ENCODE data around the gene FAM107B.
"Not testable (repeated sequence)": the region's sequence is repeated elsewhere in the genome, so short reads cannot be mapped to it uniquely, and the experiment has no call there.

Gene FAM107B

DNA sequence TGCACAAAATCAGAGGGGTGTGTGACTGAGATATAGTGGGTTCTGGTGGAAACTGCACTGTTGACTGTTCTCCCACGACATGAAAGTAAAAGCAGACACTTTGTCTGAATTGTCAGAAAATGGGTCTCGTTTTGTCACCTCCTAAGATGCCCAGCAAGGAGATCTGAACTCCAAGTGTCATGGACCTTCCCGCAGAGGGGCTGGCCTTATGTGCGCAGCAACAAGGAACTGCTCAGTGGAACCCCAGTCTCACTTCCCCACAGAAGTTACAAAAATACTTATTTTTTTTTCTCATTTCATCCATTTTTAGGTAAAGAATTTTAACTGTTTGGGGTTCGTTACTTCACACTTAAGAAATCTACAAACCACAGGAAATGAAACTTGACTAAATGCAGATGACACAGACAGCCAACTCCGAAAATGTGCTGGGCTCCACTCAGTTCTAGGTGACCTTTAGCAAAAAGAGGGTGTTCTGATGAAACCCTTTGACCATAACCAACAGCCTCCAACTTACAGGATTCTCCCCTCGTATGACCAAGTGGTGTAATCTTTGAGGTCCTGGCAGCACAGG, 115.0 kb downstream of the FAM107B start:
- DNase-seq: peak in 2 of 5 donors; percentile 42 to 84

DNA sequence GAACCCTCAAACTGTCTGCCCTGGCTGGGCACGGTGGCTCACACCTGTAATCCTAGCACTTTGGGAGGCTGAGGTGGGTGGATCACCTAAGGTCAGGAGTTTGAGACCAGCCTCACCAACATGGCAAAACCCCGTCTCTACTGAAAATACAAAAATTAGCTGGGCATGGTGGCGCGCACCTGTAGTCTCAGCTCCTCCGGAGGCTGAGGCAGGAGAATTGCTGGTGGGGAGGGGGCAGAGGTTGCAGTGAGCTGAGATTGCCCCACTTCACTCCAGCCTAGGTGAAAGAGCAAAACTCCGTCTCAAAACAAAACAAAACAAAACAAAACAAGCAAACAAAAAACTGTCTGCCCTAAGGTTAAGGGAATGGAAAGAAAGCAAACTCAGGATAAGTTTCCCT, 115.6 kb downstream of the FAM107B start:
- DNase-seq: not testable (repeated sequence)

DNA sequence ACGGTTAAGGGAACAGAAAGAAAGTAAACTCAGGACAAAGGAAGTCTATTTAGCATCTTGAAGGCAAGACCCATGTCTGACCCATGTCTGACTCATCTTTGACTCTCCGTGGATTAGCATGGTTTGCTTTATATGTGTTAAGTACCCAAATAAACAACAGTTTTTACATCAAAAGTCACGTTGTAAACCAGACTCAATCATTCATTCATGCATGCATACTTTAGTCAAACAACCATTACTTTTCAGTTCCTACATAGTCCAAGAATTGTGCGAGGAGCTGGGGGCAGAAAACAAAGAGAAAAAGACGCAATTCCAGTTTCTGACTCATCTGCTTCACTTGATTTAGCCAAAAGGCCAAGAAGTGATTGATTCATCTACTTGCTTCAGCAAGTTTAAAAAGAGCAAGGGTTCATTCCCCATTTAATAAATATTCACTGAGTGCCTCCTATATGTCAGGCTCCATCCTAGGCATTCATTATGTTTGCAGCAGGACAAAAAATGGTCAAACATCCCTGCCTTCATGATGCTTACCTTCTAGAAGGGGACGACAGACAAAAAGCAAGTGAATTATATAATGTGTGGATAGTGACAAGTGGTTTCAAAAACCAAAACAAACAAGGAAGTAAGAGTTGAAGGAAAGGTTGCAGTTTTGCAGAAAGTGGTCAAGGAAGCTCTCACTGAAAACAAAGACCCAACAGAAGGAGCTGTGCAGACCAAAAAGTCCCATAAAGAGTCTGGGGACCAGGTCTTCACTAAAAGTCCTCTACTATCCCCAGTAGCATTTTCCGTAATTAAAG, 116.2 kb downstream of the FAM107B start:
- DNase-seq: peak in 1 of 5 donors; percentile 18

DNA sequence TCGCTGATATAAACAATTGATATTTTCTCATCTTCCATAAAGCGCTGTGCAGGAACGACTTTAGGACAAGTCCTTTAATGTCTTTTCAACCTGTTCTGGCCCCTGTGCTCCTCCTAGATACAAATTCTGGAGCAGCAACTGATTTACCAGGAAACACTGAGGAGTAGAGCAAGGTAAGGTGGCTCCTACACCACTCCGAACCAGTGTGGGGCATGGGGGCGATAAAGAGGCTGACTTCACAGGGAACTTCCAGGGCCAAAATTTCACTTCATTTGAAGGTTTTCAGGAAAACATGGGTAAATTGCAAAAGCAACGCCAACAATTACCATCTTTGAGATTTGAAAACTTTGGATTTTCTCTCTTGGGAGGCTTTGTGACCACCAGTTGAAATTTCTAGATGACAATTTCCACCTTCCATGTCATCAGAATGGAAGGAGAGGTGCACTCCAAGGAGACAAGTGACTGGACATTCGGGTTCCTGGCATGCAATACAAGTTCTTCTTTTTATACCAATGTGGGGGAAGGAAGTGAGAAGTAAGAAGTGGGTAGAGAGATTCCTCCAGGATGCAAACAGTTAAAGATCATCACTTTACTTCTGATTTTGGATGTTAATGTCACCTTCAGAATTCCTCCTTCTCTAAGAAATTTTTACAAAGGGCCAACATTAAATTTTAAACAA, 118.5 kb downstream of the FAM107B start:
- DNase-seq: no peak

- no peak for DNase-seq
These were observed 119.8 kb downstream of the FAM107B start for GRCh38 chr10:14654821-14655382.

DNA sequence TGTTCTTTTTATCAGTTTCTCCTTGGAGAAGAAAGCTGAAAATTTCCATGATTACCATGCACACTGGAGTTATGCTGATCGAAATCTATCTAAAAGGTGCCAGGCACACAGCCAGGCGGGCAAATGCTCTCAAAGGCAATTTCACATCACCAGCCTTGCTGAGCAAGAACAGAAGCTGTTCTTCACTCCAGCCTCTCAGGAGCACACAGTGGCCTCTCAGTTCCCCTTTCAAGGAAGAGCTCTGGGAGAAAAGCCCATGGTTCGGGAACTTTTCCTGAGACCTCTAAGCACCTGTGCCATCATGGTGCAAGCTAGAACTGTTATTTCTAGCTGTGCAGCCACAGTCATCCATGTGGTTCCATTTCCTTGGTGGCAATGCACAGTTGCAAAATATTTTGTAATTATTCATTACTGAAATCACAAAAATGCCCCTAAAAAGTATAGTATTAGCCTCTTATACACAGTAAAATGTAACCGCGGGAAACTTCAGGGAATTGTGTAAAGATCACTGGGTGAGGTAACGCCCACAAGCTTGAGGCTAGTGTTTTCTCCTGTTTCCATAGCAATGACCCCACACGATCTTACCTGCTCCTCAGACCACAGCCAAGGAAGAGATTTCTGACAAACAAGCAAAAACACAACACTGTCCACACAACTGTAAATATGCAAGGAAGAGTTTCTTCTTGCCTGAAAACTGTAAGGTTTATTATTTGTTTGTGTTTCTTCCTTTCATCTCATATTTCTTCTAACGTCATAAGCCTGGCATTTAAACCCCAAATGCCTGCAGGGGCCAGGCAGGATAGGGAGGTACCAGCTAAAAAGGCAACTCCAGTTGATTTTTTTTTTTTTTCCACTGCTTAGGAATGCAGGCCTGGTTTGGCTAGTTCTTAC, 121.2 kb downstream of the FAM107B start:
- no peak for DNase-seq

DNA sequence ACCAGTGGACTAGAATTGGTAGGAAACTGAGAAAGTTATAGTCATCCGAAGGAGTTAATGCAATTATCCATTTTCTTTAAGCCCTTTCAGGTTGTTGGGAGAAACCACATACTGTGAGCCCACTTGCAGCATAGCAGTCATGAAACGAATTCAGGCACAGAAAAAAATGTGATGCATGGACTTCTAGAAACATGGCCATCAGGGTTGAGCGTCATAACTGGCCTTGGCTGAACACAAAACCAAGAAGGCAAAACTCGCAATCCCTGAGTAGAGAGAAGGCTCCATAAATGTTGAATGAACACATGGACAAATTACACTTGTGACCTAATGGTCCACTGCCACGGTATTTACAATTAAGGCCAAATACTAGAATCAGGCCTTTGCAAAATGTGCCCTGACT, 121.9 kb downstream of the FAM107B start:
- DNase-seq: no peak

GRCh38 chr10:14652067-14652466, 122.6 kb downstream of the FAM107B start:
- no peak for DNase-seq

DNA sequence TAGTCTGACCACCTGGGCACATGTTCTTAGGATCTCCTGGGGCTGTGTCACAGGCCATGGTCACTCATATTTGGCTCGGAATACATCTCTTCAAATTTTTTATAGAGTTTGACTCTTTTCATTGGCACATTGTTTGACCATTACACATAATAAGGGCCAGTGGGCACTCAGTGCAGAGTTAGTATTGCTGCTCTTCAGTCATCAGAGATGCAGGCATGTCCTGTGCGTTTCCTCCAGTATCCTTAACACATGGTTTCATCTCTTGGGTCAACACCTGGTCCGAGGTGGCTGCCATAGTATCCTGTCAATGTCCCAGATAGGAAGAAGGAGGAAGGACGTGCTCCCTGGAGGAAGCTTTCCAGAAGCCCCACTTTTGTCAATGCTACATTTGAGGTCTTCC, 125.0 kb downstream of the FAM107B start:
- DNase-seq: no peak

DNA sequence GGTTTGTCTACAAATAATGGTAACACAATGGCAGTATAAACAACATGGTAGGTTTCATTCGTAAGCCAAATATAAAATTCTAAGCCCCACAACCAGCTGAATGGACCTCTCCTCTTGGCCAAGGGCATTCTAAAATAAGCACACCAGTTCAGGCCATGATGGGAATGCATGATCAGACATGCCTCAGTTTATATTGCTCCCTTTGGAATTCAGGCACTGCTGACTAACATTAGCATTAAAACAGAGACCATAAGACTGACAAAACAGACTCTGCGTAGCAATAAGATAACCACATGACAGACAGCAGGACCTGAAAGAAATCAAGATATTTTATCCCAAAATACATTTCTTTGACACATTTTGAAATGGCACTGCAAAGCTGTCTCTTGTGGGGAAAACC, 125.8 kb downstream of the FAM107B start:
- DNase-seq: no peak

DNA sequence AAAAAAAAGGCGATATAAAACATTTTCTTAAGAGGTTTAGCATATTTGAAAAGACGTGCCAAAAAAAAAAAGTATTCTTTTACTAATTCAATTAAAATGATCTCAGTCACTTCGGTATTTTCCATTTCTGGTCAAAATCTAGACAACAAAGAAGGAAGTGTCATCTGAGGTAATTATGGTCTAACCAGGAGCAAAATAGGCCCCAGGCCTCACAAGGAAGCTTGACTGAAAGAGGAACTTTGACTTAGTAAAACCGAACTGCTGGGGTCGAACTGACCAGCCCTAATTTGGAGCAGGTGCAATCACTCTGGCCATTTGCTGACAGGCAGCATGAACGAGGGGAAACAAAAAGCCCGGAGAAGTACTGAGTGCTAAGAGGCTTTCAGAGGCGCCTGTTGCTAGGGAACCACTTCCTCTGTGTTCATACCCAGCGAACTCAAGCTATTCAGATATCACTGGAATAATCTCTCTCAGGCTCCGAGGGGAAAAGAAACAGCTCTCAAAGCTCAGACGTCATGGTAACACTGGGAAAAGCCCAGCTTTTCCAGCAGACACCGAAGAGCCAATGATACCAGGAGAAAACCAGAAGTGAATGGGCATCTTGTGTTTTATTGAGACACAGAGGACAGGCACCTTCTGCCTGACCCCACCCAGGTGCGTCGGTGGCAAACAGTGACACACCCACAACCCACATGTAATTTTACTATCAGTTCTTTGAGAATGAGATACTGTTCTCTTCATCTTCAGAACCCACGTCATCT, 126.5 kb downstream of the FAM107B start:
- DNase-seq: peak; percentile 46 to 74 (median 68)

DNA sequence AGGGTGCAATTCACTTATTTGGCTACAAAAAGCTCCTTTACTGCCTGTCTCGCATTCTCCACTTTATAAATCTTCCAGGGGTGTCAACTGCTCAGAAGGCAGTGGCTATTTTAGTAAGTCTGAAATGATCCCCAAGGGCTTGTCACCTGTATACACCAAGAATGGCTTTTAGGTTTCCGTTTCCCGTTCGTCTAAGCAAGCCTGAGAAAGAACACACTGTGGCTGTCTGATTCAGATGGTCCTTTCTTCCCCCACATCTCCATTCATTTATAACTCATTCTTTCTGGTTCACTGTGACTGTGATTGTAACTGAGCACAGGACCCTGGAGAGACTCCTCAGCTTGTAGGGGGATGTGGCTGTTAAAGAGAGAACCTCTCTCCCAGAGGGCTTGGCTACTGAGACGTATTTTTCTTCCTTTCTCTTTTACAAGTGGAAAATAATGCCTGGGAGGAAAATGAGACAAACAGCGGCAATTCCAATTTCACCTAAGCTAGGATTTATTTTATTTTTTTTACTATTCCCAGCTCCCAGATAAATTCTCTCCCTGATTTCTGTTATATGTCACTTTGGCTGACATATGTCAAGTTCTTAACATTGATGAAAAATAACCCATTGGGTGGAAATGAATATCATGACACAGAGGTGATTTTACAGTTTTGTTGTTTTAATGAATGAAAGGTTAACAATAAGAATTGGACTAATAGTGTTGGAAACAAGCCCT, 129.3 kb downstream of the FAM107B start:
- DNase-seq: peak in 1 of 5 donors; percentile 54

GRCh38 chr10:14639637-14640036, 135.1 kb downstream of the FAM107B start:
- no peak for DNase-seq

DNA sequence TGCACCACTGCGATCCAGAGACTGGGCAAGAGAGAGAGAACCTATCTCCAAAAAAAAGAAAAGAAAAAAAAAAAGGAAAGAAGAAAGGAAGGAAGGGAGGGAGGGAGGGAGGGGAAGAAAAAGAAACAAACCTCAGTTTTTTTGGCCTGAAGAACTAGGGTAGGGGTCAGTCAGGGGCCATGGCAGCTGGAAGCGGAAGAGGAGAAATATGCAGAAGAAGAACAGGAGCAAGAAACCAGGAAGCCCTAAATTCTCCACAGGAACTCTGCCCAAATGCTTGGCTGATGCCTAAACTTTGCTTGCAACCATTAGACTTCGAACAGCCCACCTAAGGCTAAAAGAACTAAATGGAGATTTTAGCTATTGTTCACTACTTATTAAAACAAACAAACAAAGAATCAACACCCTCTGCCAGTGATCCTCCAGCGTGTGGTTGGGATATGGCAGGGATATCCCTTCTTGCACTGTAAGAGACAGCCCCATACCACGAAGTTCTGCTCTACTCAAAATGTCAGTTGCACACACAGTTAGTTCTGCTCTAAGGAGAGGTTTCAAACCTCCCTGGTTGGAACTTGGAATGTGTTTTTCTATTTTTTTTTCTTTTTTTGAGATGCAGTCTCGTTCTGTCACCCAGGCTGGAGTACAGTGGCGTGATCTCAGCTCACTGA, 139.5 kb downstream of the FAM107B start:
- DNase-seq: no peak

DNA sequence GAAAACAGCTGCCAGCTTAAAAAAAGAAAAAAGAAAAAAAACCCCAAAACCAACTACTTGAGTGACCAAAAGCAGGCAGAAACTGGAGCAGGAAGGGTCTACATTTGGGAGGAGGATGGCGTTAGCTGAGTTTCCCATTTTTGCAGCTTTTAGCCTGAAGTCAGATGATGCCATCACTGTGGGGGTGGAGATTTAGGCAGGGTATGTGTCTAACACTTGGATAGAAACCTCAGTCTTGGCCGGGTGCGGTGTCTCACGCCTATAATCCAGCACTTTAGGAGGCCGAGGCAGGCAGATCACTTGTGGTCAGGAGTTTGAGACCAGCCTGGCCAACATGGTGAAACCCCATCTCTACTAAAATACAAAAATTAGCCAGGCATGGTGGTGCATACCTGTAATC, 140.1 kb downstream of the FAM107B start:
- DNase-seq: not testable (repeated sequence)

GRCh38 chr10:14625765-14626525, 148.8 kb downstream of the FAM107B start:
- DNase-seq: no peak

- DNase-seq: no peak
These were observed 149.5 kb downstream of the FAM107B start for GRCh38 chr10:14625192-14625631.

- DNase-seq: no peak
These were observed 150.1 kb downstream of the FAM107B start for GRCh38 chr10:14624600-14624999.

- no peak for DNase-seq
These were observed 150.8 kb downstream of the FAM107B start for GRCh38 chr10:14623931-14624330.

- DNase-seq: no peak
These were observed 153.7 kb downstream of the FAM107B start for GRCh38 chr10:14621037-14621436.
